ENCODE measurements around the gene MTUS2. TPM values are rescaled to one million over a fixed set of nuclear protein-coding genes. Genes with fewer than 3 reads are reported as not detected.

Gene MTUS2
- total RNA-seq, 6 experiments from 2014 or later = 0.07 to 0.15 (median 0.14) TPM; not detected in 1

DNA sequence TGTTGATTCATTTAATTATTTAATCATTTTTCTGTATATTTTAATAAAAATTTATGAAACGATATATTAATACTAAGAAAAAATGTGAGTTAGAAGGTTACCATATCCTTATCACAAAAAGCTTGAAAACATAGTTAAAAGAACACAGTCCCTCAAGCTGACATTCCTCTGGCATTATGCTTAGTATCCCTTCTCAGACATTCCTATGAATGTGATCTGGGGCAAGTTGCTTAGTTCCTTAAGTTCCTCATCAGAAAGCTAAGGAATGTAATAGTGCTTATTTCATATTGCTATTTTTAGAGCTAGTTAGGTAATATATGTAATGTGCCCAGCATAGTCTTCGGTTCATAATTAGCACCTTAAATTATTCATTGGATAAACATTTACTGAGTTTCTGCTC, 122.8 kb downstream of the MTUS2 start:
- Mint-ChIP-seq H3K27ac (no peak overlapping the region), H3K4me1 (ENCODE audit: low read depth) (no peaks in the 10 kb centered on the region), H3K4me3 (no peak overlapping the region), H3K9me3 (no peaks in the 10 kb centered on the region; the same call in 1 of the 2 replicates), H3K27me3 (ENCODE audit: insufficient read depth) (peaks cover 2% of the 10 kb centered on the region), H3K36me3 (ENCODE audit: low read depth) (no peaks in the 10 kb centered on the region)
- no peak for DNase-seq
- TF ChIP-seq, protein P1, sequence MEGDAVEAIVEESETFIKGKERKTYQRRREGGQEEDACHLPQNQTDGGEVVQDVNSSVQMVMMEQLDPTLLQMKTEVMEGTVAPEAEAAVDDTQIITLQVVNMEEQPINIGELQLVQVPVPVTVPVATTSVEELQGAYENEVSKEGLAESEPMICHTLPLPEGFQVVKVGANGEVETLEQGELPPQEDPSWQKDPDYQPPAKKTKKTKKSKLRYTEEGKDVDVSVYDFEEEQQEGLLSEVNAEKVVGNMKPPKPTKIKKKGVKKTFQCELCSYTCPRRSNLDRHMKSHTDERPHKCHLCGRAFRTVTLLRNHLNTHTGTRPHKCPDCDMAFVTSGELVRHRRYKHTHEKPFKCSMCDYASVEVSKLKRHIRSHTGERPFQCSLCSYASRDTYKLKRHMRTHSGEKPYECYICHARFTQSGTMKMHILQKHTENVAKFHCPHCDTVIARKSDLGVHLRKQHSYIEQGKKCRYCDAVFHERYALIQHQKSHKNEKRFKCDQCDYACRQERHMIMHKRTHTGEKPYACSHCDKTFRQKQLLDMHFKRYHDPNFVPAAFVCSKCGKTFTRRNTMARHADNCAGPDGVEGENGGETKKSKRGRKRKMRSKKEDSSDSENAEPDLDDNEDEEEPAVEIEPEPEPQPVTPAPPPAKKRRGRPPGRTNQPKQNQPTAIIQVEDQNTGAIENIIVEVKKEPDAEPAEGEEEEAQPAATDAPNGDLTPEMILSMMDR (IDR thresholded peaks at IDR 0.05) = no peak

DNA sequence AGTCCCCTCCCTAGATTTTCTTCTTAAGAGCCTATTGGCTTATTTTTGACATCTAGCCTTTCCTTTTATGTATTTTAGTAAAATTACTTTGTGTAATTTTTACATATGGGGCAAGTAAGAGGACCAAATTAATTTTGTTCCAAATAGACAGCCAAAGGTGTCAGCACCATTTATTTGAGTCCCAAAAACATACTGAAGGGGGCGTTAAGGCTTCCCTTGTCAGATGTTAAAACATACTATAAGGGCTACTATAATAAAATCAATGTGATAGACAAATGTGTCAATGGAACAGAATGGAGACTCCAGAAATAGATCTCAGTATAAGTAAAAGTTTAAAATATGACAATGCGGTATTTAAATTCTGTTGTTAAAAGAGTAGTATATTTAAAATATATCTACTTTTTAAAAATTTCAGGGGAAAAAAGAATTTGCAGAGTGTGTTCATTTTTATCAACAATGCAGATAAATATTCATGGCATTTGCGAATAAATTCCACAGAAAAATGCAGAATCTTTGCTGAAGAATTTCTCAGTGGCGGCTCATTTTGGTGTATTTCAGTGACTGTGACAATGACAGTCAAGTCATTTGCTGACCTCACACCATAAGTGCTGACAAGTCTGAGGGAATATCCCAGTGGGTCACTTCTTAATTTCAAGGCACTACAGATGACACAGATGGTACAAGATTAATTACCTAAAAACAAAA, 133.7 kb downstream of the MTUS2 start:
- peaks cover 6% of the 10 kb centered on the region for H3K27me3 Mint-ChIP-seq (ENCODE audit: insufficient read depth)
- H3K36me3 Mint-ChIP-seq (ENCODE audit: low read depth) = no peaks in the 10 kb centered on the region
- H3K4me3 Mint-ChIP-seq = no peak overlapping the region
- TF ChIP-seq, protein P1 (IDR thresholded peaks at IDR 0.05) = peak; percentile 40
- no peak overlapping the region for H3K27ac Mint-ChIP-seq
- no peaks in the 10 kb centered on the region for H3K9me3 Mint-ChIP-seq
- DNase-seq = no peak
- no peaks in the 10 kb centered on the region for H3K4me1 Mint-ChIP-seq (ENCODE audit: low read depth)

DNA sequence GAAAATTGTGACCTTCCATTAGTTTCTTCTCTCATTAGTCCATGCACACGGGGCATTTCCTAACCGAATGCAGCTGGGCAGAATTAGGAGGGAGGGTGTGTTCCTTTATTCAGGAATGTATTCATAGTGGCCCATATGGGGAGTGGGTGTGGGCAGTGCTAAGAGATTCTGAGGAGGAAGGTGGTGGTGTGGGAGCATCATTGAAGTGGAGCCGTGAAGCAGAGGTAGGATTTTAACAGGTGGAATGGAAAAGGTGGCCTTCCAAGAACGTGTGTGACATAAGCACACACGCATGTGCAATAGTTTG, 134.2 kb downstream of the MTUS2 start:
- no peak overlapping the region for H3K27ac Mint-ChIP-seq
- H3K4me3 Mint-ChIP-seq = no peak overlapping the region
- no peak for DNase-seq
- H3K9me3 Mint-ChIP-seq = no peaks in the 10 kb centered on the region
- H3K27me3 Mint-ChIP-seq (ENCODE audit: insufficient read depth) = peaks cover 7% of the 10 kb centered on the region
- H3K36me3 Mint-ChIP-seq (ENCODE audit: low read depth) = no peaks in the 10 kb centered on the region
- TF ChIP-seq, protein P1 (IDR thresholded peaks at IDR 0.05) = no peak
- no peaks in the 10 kb centered on the region for H3K4me1 Mint-ChIP-seq (ENCODE audit: low read depth)

DNA sequence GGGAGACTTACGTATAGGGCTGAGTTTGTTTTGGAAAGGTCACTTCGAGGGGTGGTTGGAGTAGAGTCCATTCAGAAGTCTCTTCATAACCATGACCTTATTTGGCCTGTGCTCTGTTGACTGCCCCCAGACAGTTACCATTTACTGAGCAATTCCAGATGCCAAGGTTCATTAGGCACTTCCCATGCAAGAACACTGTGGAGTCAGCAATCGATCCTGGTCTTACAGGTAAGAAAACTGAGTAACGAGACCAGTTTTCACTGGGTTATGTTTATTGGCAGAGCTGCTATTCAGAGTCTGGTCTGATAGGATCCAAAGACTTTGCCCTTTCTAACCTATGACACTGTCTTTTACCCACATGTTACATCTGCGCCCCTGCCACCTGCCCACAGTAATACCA, 134.7 kb downstream of the MTUS2 start:
- Mint-ChIP-seq H3K4me3 (no peak overlapping the region), H3K27ac (no peak overlapping the region), H3K4me1 (ENCODE audit: low read depth) (no peaks in the 10 kb centered on the region)

DNA sequence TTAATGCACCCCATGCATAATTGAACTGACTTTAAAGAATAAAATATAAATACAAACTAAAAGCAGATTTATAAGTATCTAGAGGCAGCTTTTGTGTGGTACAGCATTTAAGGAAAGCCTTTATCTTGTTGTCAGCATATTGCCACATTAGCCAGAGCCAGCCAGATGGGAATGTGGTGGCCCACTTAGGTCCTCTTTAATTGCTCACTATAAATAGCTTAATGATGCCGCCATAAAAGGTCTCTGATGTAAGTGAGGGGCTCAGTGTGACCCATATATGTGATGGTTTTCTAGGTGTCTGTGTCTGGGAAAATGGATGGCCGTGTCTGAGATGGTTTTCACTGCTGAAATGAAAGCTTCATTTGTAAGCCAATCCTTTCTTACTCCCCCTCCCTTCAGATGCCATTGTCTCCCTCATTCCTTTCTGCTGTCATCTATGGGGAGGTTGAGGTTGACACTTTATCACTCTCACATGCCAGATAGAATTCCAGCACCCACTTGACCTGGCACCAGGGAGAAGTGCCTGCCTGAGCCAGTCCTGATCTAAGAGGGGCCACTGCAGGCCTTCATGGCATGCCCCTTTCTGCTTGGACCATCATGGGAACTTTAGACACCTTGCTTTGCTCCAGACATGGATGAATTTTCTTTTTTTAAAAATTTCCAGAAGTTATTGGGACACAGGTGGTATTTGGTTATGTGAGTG, 135.3 kb downstream of the MTUS2 start:
- Mint-ChIP-seq H3K4me1 (ENCODE audit: low read depth) (no peaks in the 10 kb centered on the region), H3K27me3 (ENCODE audit: insufficient read depth) (peaks cover 4% of the 10 kb centered on the region), H3K27ac (no peak overlapping the region), H3K9me3 (no peaks in the 10 kb centered on the region), H3K36me3 (ENCODE audit: low read depth) (no peaks in the 10 kb centered on the region), H3K4me3 (no peak overlapping the region)
- TF ChIP-seq, protein P1 (IDR thresholded peaks at IDR 0.05) = no peak
- no peak for DNase-seq

More for the DNA sequence above, 134.7 kb downstream of the MTUS2 start:
- TF ChIP-seq, protein P1 (IDR thresholded peaks at IDR 0.05) = no peak
- no peak for DNase-seq
- peaks cover 8% of the 10 kb centered on the region for H3K27me3 Mint-ChIP-seq (ENCODE audit: insufficient read depth)
- no peaks in the 10 kb centered on the region for H3K9me3 Mint-ChIP-seq
- no peaks in the 10 kb centered on the region for H3K36me3 Mint-ChIP-seq (ENCODE audit: low read depth)

Data from HFFc6 (cell line).